Vagina (tissue), 2 donors: Measurements from ENCODE around the gene VSIG1. TPM values are rescaled to one million over a fixed set of nuclear protein-coding genes. Genes with fewer than 3 reads are reported as not detected.

ENCODE experiments used
- DNase-seq, 2 donors: peaks; one replicate each; pipeline ENCODE4 v3.0.0-alpha.2; 2017; ENCODE audit errors: extremely low spot score in 2 of 2
- H3K27ac ChIP-seq: fragments of 200-600 bp; sonication (generic); one replicate; pipeline ENCODE4 v1.5.1; 2019
- H3K27me3 ChIP-seq: fragments of 200-600 bp; sonication (generic); one replicate; pipeline ENCODE4 v1.5.1; 2019
- H3K36me3 ChIP-seq, 2 donors: fragments of 200-600 bp; sonication (generic); one replicate each; pipeline ENCODE4 v1.5.1; 2017 to 2019
- H3K4me1 ChIP-seq: fragments of 200-600 bp; sonication (generic); one replicate; pipeline ENCODE4 v1.5.1; 2019
- H3K4me3 ChIP-seq, 2 donors: fragments of 200-600 bp; sonication (generic); 1 replicate in 1 of 2; 2 replicates in 1 of 2; pipeline ENCODE4 v1.5.1; 2016 to 2019
- H3K9me3 ChIP-seq: fragments of 200-600 bp; sonication (generic); one replicate; pipeline ENCODE4 v1.5.1; 2019
- CTCF ChIP-seq, 3 experiments: fragments of 450-650 bp in 2 of 3; fragments of 200-600 bp in 1 of 3; sonication (generic) in 1 of 3; IDR thresholded peaks; one replicate each; pipeline ENCODE4 v1.5.1; 2017 to 2019; ENCODE audit warnings: antibody characterized with exemption in 3 of 3, mild to moderate bottlenecking in 2 of 3, moderate library complexity in 2 of 3
- POLR2A ChIP-seq, 2 donors: fragments of 450-650 bp; IDR thresholded peaks; one replicate each; pipeline ENCODE4 v1.6.1; 2017; ENCODE audit warnings: antibody characterized with exemption in 2 of 2, mild to moderate bottlenecking in 2 of 2, moderate library complexity in 2 of 2
- POLR2AphosphoS5 ChIP-seq, 2 donors: sonication (generic); formaldehyde crosslinking; IDR thresholded peaks; one replicate each; pipeline ENCODE4 v1.9.0; 2017; ENCODE audit warnings: antibody characterized with exemption in 2 of 2, mild to moderate bottlenecking in 2 of 2, low read depth in 1 of 2; ENCODE audit not compliant: insufficient read depth in 1 of 2
- intact Hi-C: fragments of 100-400 bp; cut with DNase I; formaldehyde crosslinking; loops from one replicate; pipeline ENCODE4 v1.15.1; 2023
- total RNA-seq: library from RNA; depleted of rRNA; stranded (reverse); fragments of >200 nt; gene quantifications from one replicate; pipeline ENCODE4 v1.2.3, GENCODE V29; 2016

VSIG1 gene
- total RNA-seq, 1 donor from 2014 or later: 0.25 TPM

DNA sequence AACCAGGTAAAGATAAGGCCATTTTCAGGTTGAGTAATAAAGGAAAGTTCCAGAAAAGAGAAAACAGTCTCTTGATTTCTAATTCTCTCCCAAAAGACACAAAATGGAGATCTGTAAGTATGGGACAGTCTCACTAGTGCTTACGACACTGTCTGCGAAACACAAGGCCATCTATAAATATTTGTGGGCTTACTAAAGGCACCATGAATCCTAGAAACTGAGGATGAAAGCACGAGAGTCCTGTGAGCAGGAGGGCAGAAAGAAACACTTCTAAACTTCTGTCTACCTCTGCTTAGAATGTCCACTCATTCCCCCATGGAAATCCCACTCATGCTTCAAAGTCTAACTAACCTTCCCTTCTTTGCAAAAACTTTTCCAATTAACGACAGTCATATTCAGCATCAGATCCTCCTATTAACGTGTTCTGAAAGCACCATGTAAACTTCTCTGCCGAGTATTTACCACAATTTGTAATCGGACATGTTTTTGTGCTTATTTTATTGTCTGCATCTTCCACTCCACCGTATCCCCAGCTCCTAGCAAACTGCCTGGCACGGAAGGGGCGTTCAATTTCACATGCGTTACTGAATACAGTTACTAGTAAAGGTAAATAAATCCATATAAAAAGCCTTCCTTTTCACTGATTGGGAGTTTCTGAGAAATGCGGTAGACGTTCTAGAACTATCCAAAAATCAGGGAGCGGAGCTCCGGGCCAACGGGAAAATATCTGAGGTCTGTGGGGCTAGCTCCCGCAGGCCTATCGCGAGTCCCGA, 45.8 kb downstream of the VSIG1 start:
- no peak for DNase-seq
- Histone ChIP-seq H3K4me1 (peaks cover 12% of the 10 kb centered on the region), H3K27ac (peak overlapping the region; percentile 78), H3K9me3 (no peaks in the 10 kb centered on the region), H3K36me3 (peaks cover 0 to 9% of the 10 kb centered on the region in 2 donors), H3K4me3 (peak overlapping the region; percentile 56 to 57), H3K27me3 (no peaks in the 10 kb centered on the region)
- intact Hi-C loops: no loop called here
- no peak for TF ChIP-seq POLR2AphosphoS5 (IDR thresholded peaks at IDR 0.05; ENCODE audit: insufficient read depth in 1 of 2, low read depth in 1 of 2)
- no peak for TF ChIP-seq CTCF (IDR thresholded peaks at IDR 0.05)
- no peak for TF ChIP-seq POLR2A (IDR thresholded peaks at IDR 0.05)

- peak within 1 kb of the TSS; percentile 56 to 57 for H3K4me3 ChIP-seq
- no peaks in the 10 kb centered on the region for H3K27me3 ChIP-seq
- H3K9me3 ChIP-seq: no peaks in the 10 kb centered on the region
- TF ChIP-seq POLR2A (IDR thresholded peaks at IDR 0.05) (peak in 1 of 2 donors; percentile 46), POLR2AphosphoS5 (IDR thresholded peaks at IDR 0.05; ENCODE audit: insufficient read depth in 1 of 2, low read depth in 1 of 2) (peak; percentile 84 to 91), CTCF (IDR thresholded peaks at IDR 0.05) (peak in 1 of 3 experiments; percentile 9)
- H3K36me3 ChIP-seq: peaks cover 0 to 9% of the 10 kb centered on the region in 2 donors
- peaks cover 12% of the 10 kb centered on the region for H3K4me1 ChIP-seq
- intact Hi-C loops: no loop called here
- peak within 1 kb of the TSS; percentile 78 for H3K27ac ChIP-seq
- DNase-seq: peak in 1 of 2 donors; percentile 97
Measured at GRCh38 chrX:108091264-108091877, 46.5 kb downstream of the VSIG1 start, which contains the start of the genes ATG4A and PSMD10. ATG4A (plus strand) TSS chrX:108091778; CDS start chrX:108091827, 49 bp downstream. PSMD10 (minus strand) TSS chrX:108091542; CDS start chrX:108091520, 22 bp downstream.

GRCh38 chrX:108091878-108092291, 47.0 kb downstream of the VSIG1 start:
- H3K27me3 ChIP-seq: no peaks in the 10 kb centered on the region
- peak overlapping the region; percentile 78 for H3K27ac ChIP-seq
- H3K9me3 ChIP-seq: no peaks in the 10 kb centered on the region
- no peak for DNase-seq
- H3K36me3 ChIP-seq: peaks cover 0 to 6% of the 10 kb centered on the region in 2 donors
- H3K4me3 ChIP-seq: peak overlapping the region; percentile 56 to 57
- peaks cover 12% of the 10 kb centered on the region for H3K4me1 ChIP-seq
- intact Hi-C loops: no loop called here
- TF ChIP-seq POLR2AphosphoS5 (IDR thresholded peaks at IDR 0.05; ENCODE audit: insufficient read depth in 1 of 2, low read depth in 1 of 2) (no peak), POLR2A (IDR thresholded peaks at IDR 0.05) (no peak), CTCF (IDR thresholded peaks at IDR 0.05) (no peak)

DNA sequence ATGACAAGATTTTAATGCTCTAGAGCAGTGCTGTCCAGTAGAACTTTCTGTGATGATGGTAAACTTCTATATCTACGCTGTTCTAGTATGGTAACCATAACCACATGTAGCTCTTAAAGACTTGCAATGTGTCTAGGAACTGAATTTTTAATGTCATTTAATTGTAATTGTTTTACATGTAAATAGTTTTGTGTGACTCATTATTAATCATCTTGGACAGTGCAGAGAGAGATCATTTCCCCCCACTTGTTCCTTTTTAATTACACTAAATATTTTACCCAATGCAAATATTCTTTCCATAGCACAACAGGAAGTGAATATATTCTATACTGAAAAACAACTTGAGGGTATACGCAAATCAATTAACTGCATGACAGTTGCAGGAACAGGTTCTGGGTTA, 52.5 kb downstream of the VSIG1 start:
- no peaks in the 10 kb centered on the region for H3K9me3 ChIP-seq
- H3K4me1 ChIP-seq: no peaks in the 10 kb centered on the region
- no peaks in the 10 kb centered on the region for H3K27me3 ChIP-seq
- H3K4me3 ChIP-seq: no peak overlapping the region
- intact Hi-C loops: no loop called here
- DNase-seq: no peak
- H3K36me3 ChIP-seq: no peaks in the 10 kb centered on the region
- H3K27ac ChIP-seq: no peak overlapping the region
- no peak for TF ChIP-seq POLR2AphosphoS5 (IDR thresholded peaks at IDR 0.05; ENCODE audit: insufficient read depth in 1 of 2, low read depth in 1 of 2)
- no peak for TF ChIP-seq CTCF (IDR thresholded peaks at IDR 0.05)
- TF ChIP-seq POLR2A (IDR thresholded peaks at IDR 0.05): no peak
